Spinal cord (tissue), 10 donors: ENCODE results near the gene SKP1. TPM values are rescaled to one million over a fixed set of nuclear protein-coding genes. Genes with fewer than 3 reads are reported as not detected.
A peak's percentile ranks its signal among the peaks of the same experiment; 100 is the strongest.

ENCODE experiments used
- DNase-seq, 6 donors: peaks; one replicate each; pipeline versions ENCODE4 v3.0.0 to v3.0.0-alpha.2; 2013 to 2015; ENCODE audit warnings: low spot score in 6 of 6, low read depth in 4 of 6
- H3K27ac ChIP-seq: one replicate; pipeline ENCODE4 v1.5.1; 2013; ENCODE audit warnings: low read depth, low read length, control low read depth
- H3K27me3 ChIP-seq: one replicate; pipeline ENCODE4 v1.6.1; 2013; ENCODE audit warnings: low read length; ENCODE audit not compliant: control insufficient read depth, insufficient read depth
- H3K36me3 ChIP-seq: one replicate; pipeline ENCODE4 v1.6.1; 2013; ENCODE audit warnings: low read length; ENCODE audit not compliant: control insufficient read depth, insufficient read depth
- H3K4me1 ChIP-seq: one replicate; pipeline ENCODE4 v1.6.1; 2013; ENCODE audit warnings: low read length; ENCODE audit not compliant: control insufficient read depth, insufficient read depth
- H3K4me3 ChIP-seq: one replicate; pipeline ENCODE4 v1.5.1; 2013; ENCODE audit warnings: low read depth, low read length, control low read depth
- H3K9me3 ChIP-seq: one replicate; pipeline ENCODE4 v1.6.1; 2013; ENCODE audit warnings: low read length; ENCODE audit not compliant: control insufficient read depth, insufficient read depth
- WGBS: methylation state at CpG from one replicate; pipeline ENCODE4 v1.1.5; 2013; ENCODE audit warnings: missing lambda C conversion rate; ENCODE audit not compliant: insufficient coverage; 5-methylcytosine and 5-hydroxymethylcytosine counted together
- polyA plus RNA-seq, 2 donors: library from polyadenylated mRNA; unstranded; fragments of 120-200 nt; gene quantifications; one replicate each; pipeline ENCODE4 v1.2.1, GENCODE V29; 2013; ENCODE audit not compliant: insufficient read length in 2 of 2
- total RNA-seq, 2 donors: library from RNA; depleted of rRNA in 1 of 2; stranded (reverse); fragments of 120-200 nt in 1 of 2; fragments of >200 nt in 1 of 2; gene quantifications; one replicate each; pipeline versions ENCODE4 v1.2.3 to v1.2.4, GENCODE V29; 2013 to 2014
- donor health status: healthy.

Gene SKP1
- total and polyA plus RNA-seq, 4 donors, result 355 to 859 (median 596) TPM

- H3K9me3 ChIP-seq, result no peaks in the 10 kb centered on the region
- 85% methylated on average over 6 of the region's 7 CpGs for WGBS
Measured at GRCh38 chr5:134131578-134132350, 45.0 kb downstream of the SKP1 start.

GRCh38 chr5:134131165-134131564 is 45.6 kb downstream of the SKP1 start:
- Histone ChIP-seq H3K9me3 (no peaks in the 10 kb centered on the region), H3K4me3 (no peak overlapping the region), H3K36me3 (peaks cover 80% of the 10 kb centered on the region), H3K4me1 (peaks cover 63% of the 10 kb centered on the region), H3K27me3 (no peaks in the 10 kb centered on the region), H3K27ac (no peak overlapping the region)
- WGBS, result 91% methylated on average over 2 of the region's 3 CpGs
- no peak for DNase-seq

More at GRCh38 chr5:134131578-134132350, 45.0 kb downstream of the SKP1 start:
- no peaks in the 10 kb centered on the region for H3K27me3 ChIP-seq
- H3K4me3 ChIP-seq, result no peak overlapping the region
- peaks cover 63% of the 10 kb centered on the region for H3K4me1 ChIP-seq
- no peak for DNase-seq
- peaks cover 85% of the 10 kb centered on the region for H3K36me3 ChIP-seq
- no peak overlapping the region for H3K27ac ChIP-seq

GRCh38 chr5:134130239-134130945 is 46.4 kb downstream of the SKP1 start:
- no peak overlapping the region for H3K4me3 ChIP-seq
- no peak for DNase-seq
- no peaks in the 10 kb centered on the region for H3K27me3 ChIP-seq
- peaks cover 78% of the 10 kb centered on the region for H3K36me3 ChIP-seq
- H3K4me1 ChIP-seq, result peaks cover 71% of the 10 kb centered on the region
- 80% methylated on average over 8 of the region's 8 CpGs for WGBS
- peak overlapping the region; percentile 33 for H3K27ac ChIP-seq
- H3K9me3 ChIP-seq, result no peaks in the 10 kb centered on the region

GRCh38 chr5:134129411-134130238 is 47.1 kb downstream of the SKP1 start:
- Histone ChIP-seq H3K36me3 (peaks cover 78% of the 10 kb centered on the region), H3K4me1 (peaks cover 78% of the 10 kb centered on the region), H3K9me3 (no peaks in the 10 kb centered on the region), H3K27me3 (no peaks in the 10 kb centered on the region), H3K4me3 (no peak overlapping the region), H3K27ac (peak overlapping the region; percentile 33)
- 91% methylated on average over 25 of the region's 25 CpGs for WGBS
- no peak for DNase-seq

- Histone ChIP-seq H3K36me3 (peaks cover 76% of the 10 kb centered on the region), H3K27me3 (no peaks in the 10 kb centered on the region), H3K4me3 (no peak overlapping the region), H3K27ac (no peak overlapping the region), H3K9me3 (no peaks in the 10 kb centered on the region), H3K4me1 (peaks cover 81% of the 10 kb centered on the region)
- 83% methylated on average over 3 of the region's 5 CpGs for WGBS
- DNase-seq, result no peak
Measured at GRCh38 chr5:134128648-134128995, 48.1 kb downstream of the SKP1 start.

- Histone ChIP-seq H3K9me3 (no peaks in the 10 kb centered on the region), H3K27ac (no peak overlapping the region), H3K27me3 (no peaks in the 10 kb centered on the region), H3K36me3 (peaks cover 76% of the 10 kb centered on the region), H3K4me3 (no peak overlapping the region), H3K4me1 (peaks cover 82% of the 10 kb centered on the region)
- WGBS, result 66% methylated on average over 12 of the region's 18 CpGs
- no peak for DNase-seq
Measured at GRCh38 chr5:134127988-134128647, 48.6 kb downstream of the SKP1 start.

GRCh38 chr5:134127376-134127861 is 49.3 kb downstream of the SKP1 start:
- peaks cover 87% of the 10 kb centered on the region for H3K4me1 ChIP-seq
- peaks cover 76% of the 10 kb centered on the region for H3K36me3 ChIP-seq
- no peak overlapping the region for H3K4me3 ChIP-seq
- H3K27me3 ChIP-seq, result no peaks in the 10 kb centered on the region
- H3K9me3 ChIP-seq, result no peaks in the 10 kb centered on the region
- peak in 1 of 6 donors; percentile 33 for DNase-seq
- no peak overlapping the region for H3K27ac ChIP-seq
- 70% methylated on average over 13 of the region's 15 CpGs for WGBS

GRCh38 chr5:134125039-134126015 is 51.4 kb downstream of the SKP1 start:
- DNase-seq, result peak in 2 of 6 donors; percentile 48 to 73
- H3K4me3 ChIP-seq, result no peak overlapping the region
- H3K27me3 ChIP-seq, result no peaks in the 10 kb centered on the region
- H3K27ac ChIP-seq, result peak overlapping the region; percentile 41
- peaks cover 87% of the 10 kb centered on the region for H3K4me1 ChIP-seq
- H3K9me3 ChIP-seq, result no peaks in the 10 kb centered on the region
- WGBS, result 51% methylated on average over 10 of the region's 14 CpGs
- H3K36me3 ChIP-seq, result peaks cover 69% of the 10 kb centered on the region
